ENCODE measurements around the gene SLCO4C1. TPM values are rescaled to one million over a fixed set of nuclear protein-coding genes. Genes with fewer than 3 reads are reported as not detected.

The SLCO4C1 gene
- total RNA-seq, 2 experiments from 2014 or later: 0.28 to 0.37 TPM

GRCh38 chr5:102249381-102249780, 46.7 kb downstream of the SLCO4C1 start:
- Mint-ChIP-seq H3K9me3 (ENCODE audit: low read depth) (no peaks in the 10 kb centered on the region), H3K27me3 (peaks cover 2% of the 10 kb centered on the region), H3K36me3 (ENCODE audit: low read depth) (no peaks in the 10 kb centered on the region), H3K4me3 (no peak overlapping the region), H3K27ac (no peak overlapping the region), H3K4me1 (no peaks in the 10 kb centered on the region)
- DNase-seq: no peak
- POLR2A ChIA-PET: no interaction called here
- CTCF ChIA-PET: no interaction called here
- no peak for ATAC-seq
- intact Hi-C loops (cut with DNase I, micrococcal nuclease): no loop called here

GRCh38 chr5:102243213-102243612, 52.9 kb downstream of the SLCO4C1 start:
- Mint-ChIP-seq H3K27ac (no peak overlapping the region), H3K4me1 (no peaks in the 10 kb centered on the region), H3K9me3 (ENCODE audit: low read depth) (no peaks in the 10 kb centered on the region), H3K4me3 (no peak overlapping the region), H3K27me3 (no peaks in the 10 kb centered on the region), H3K36me3 (ENCODE audit: low read depth) (no peaks in the 10 kb centered on the region)
- intact Hi-C loops (cut with DNase I, micrococcal nuclease): no loop called here
- POLR2A ChIA-PET: no interaction called here
- CTCF ChIA-PET: interaction anchor here (1.3 kb wide), 1 partner anchor 10 kb away, joined by 3 read pairs; no protein-coding TSS in a partner anchor
- no peak for ATAC-seq
- DNase-seq: no peak

DNA sequence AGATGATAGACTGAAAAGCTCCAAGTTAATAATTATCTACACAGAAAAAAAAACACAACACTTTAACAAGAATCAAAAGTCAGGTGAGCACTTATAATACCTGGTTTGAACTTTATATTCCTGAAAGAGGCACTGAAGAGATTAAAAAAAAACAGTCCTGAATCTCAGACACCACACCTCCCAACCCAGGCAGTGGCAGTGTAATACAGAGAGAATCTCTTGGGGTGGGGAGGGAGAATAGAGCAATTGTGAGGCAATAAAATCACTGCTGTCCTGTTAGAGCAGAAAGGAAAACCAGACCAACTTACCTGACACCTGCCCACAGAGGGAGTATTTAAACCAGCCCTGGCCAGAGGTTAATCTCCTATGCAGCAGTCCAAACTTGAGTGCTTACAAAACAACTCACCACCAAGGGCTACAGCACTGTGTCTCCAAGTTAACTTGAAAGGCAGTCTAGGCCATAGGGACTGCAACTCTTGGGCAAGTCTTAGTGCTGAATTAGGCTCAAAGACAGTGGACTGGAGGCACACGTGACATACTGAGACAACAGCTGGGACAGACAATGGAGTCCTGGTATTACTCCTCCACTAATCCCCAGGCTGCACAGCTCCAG, 54.2 kb downstream of the SLCO4C1 start:
- ChIA-PET CTCF (interaction anchor here (0.6 to 1.3 kb wide), 2 partner anchors 9 to 1275 kb away, joined by 3 to 5 read pairs; no protein-coding TSS in a partner anchor), POLR2A (no interaction called here)
- Mint-ChIP-seq H3K36me3 (ENCODE audit: low read depth) (no peaks in the 10 kb centered on the region), H3K4me3 (no peak overlapping the region), H3K9me3 (ENCODE audit: low read depth) (no peaks in the 10 kb centered on the region), H3K27me3 (no peaks in the 10 kb centered on the region), H3K4me1 (no peaks in the 10 kb centered on the region), H3K27ac (no peak overlapping the region)
- DNase-seq (no peak), ATAC-seq (no peak)
- intact Hi-C loops (cut with DNase I, micrococcal nuclease): no loop called here

GRCh38 chr5:102231693-102232619, 64.1 kb downstream of the SLCO4C1 start:
- H3K9me3 Mint-ChIP-seq (ENCODE audit: low read depth): no peaks in the 10 kb centered on the region
- H3K4me1 Mint-ChIP-seq: peaks cover 13% of the 10 kb centered on the region
- ChIA-PET POLR2A (no interaction called here), CTCF (interaction anchor here (1.1 to 1.3 kb wide), 2 partner anchors 11 to 64 kb away, joined by 3 to 5 read pairs; partner anchors contain the start of gene SLCO4C1)
- DNase-seq (peak; percentile 32), ATAC-seq (peak; percentile 81)
- H3K27me3 Mint-ChIP-seq: no peaks in the 10 kb centered on the region
- intact Hi-C loops (cut with DNase I, micrococcal nuclease): no loop called here
- no peak overlapping the region for H3K27ac Mint-ChIP-seq
- H3K36me3 Mint-ChIP-seq (ENCODE audit: low read depth): no peaks in the 10 kb centered on the region
- no peak overlapping the region for H3K4me3 Mint-ChIP-seq

- peaks cover 13% of the 10 kb centered on the region for H3K4me1 Mint-ChIP-seq
- H3K36me3 Mint-ChIP-seq (ENCODE audit: low read depth): no peaks in the 10 kb centered on the region
- ChIA-PET CTCF (interaction anchor here (1.1 kb wide), 1 partner anchor 9 kb away, joined by 3 read pairs; no protein-coding TSS in a partner anchor), POLR2A (no interaction called here)
- DNase-seq (no peak), ATAC-seq (peak; percentile 48)
- H3K27ac Mint-ChIP-seq: no peak overlapping the region
- no peak overlapping the region for H3K4me3 Mint-ChIP-seq
- intact Hi-C loops (cut with DNase I, micrococcal nuclease): loop anchor here in 1 of 2 experiments (10.0 kb wide), 1 partner anchor 255 kb away; no protein-coding TSS in a partner anchor
- no peaks in the 10 kb centered on the region for H3K9me3 Mint-ChIP-seq (ENCODE audit: low read depth)
- no peaks in the 10 kb centered on the region for H3K27me3 Mint-ChIP-seq
Measured at GRCh38 chr5:102229685-102230084, 66.4 kb downstream of the SLCO4C1 start.

- Mint-ChIP-seq H3K9me3 (ENCODE audit: low read depth) (no peaks in the 10 kb centered on the region), H3K4me1 (peaks cover 7% of the 10 kb centered on the region), H3K4me3 (no peak overlapping the region), H3K27ac (no peak overlapping the region), H3K27me3 (peaks cover 2% of the 10 kb centered on the region), H3K36me3 (ENCODE audit: low read depth) (no peaks in the 10 kb centered on the region)
- ATAC-seq: no peak
- no peak for DNase-seq
- ChIA-PET POLR2A (no interaction called here), CTCF (interaction anchor here (0.7 to 1.0 kb wide), 2 partner anchors 15 to 94 kb away, joined by 3 read pairs; no protein-coding TSS in a partner anchor)
- intact Hi-C loops (cut with DNase I, micrococcal nuclease): loop anchor here in 1 of 2 experiments (10.0 kb wide), 1 partner anchor 252 kb away; no protein-coding TSS in a partner anchor
Measured at GRCh38 chr5:102226321-102226720, 69.8 kb downstream of the SLCO4C1 start.

- Mint-ChIP-seq H3K27ac (no peak overlapping the region), H3K9me3 (ENCODE audit: low read depth) (no peaks in the 10 kb centered on the region), H3K4me1 (no peaks in the 10 kb centered on the region), H3K27me3 (peaks cover 4% of the 10 kb centered on the region), H3K36me3 (ENCODE audit: low read depth) (no peaks in the 10 kb centered on the region), H3K4me3 (no peak overlapping the region)
- CTCF ChIA-PET: interaction anchor here (0.9 to 1.5 kb wide), 2 partner anchors 10 to 282 kb away, joined by 3 to 7 read pairs; no protein-coding TSS in a partner anchor
- ATAC-seq (no peak), DNase-seq (no peak)
- POLR2A ChIA-PET: no interaction called here
- intact Hi-C loops (cut with DNase I, micrococcal nuclease): loop anchor here (1.0 to 10.0 kb wide), 3 partner anchors 249 to 282 kb away; no protein-coding TSS in a partner anchor
Measured at GRCh38 chr5:102223542-102224477, 72.3 kb downstream of the SLCO4C1 start.

GRCh38 chr5:102222772-102223171, 73.3 kb downstream of the SLCO4C1 start:
- ChIA-PET CTCF (interaction anchor here (1.5 kb wide), 1 partner anchor 281 kb away, joined by 7 read pairs; no protein-coding TSS in a partner anchor), POLR2A (no interaction called here)
- Mint-ChIP-seq H3K27me3 (peaks cover 4% of the 10 kb centered on the region), H3K36me3 (ENCODE audit: low read depth) (no peaks in the 10 kb centered on the region), H3K27ac (no peak overlapping the region), H3K4me1 (no peaks in the 10 kb centered on the region), H3K4me3 (no peak overlapping the region), H3K9me3 (ENCODE audit: low read depth) (no peaks in the 10 kb centered on the region)
- intact Hi-C loops (cut with DNase I, micrococcal nuclease): loop anchor here (5.0 to 10.0 kb wide), 2 partner anchors 248 to 280 kb away; no protein-coding TSS in a partner anchor
- DNase-seq (no peak), ATAC-seq (no peak)

GRCh38 chr5:102221949-102222348, 74.1 kb downstream of the SLCO4C1 start:
- DNase-seq: no peak
- Mint-ChIP-seq H3K4me1 (no peaks in the 10 kb centered on the region), H3K9me3 (ENCODE audit: low read depth) (no peaks in the 10 kb centered on the region), H3K27ac (no peak overlapping the region), H3K4me3 (no peak overlapping the region), H3K27me3 (peaks cover 4% of the 10 kb centered on the region), H3K36me3 (ENCODE audit: low read depth) (no peaks in the 10 kb centered on the region)
- ATAC-seq: no peak
- ChIA-PET CTCF (no interaction called here), POLR2A (no interaction called here)
- intact Hi-C loops (cut with DNase I, micrococcal nuclease): loop anchor here (5.0 to 10.0 kb wide), 2 partner anchors 247 to 280 kb away; no protein-coding TSS in a partner anchor

DNA sequence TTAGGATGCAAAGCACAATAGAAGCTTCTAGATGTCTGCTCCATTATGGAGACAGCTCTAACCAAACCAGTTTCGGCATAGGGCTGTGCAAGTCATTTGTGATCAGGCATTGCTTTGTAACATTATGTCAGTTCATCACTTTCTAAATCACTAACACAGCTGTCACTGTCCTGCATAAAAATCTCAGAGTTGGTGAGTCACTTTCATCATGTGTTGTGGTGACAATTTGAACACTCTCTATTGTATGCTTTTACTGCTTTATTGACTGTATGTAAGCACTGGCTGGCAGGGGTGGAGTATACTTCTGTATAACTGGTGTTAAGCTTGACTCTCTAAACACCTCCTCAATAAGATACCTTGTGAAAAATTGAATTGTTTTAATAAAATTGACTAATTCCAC, 77.9 kb downstream of the SLCO4C1 start:
- intact Hi-C loops (cut with DNase I, micrococcal nuclease): no loop called here
- no peaks in the 10 kb centered on the region for H3K36me3 Mint-ChIP-seq (ENCODE audit: low read depth)
- no peak overlapping the region for H3K27ac Mint-ChIP-seq
- DNase-seq: no peak
- no peaks in the 10 kb centered on the region for H3K4me1 Mint-ChIP-seq
- H3K9me3 Mint-ChIP-seq (ENCODE audit: low read depth): no peaks in the 10 kb centered on the region
- ChIA-PET POLR2A (no interaction called here), CTCF (interaction anchor here (0.8 kb wide), 1 partner anchor 78 kb away, joined by 3 read pairs; the partner anchor contains the start of gene SLCO4C1)
- ATAC-seq: peak; percentile 83
- H3K27me3 Mint-ChIP-seq: peaks cover 4% of the 10 kb centered on the region
- H3K4me3 Mint-ChIP-seq: no peak overlapping the region

DNA sequence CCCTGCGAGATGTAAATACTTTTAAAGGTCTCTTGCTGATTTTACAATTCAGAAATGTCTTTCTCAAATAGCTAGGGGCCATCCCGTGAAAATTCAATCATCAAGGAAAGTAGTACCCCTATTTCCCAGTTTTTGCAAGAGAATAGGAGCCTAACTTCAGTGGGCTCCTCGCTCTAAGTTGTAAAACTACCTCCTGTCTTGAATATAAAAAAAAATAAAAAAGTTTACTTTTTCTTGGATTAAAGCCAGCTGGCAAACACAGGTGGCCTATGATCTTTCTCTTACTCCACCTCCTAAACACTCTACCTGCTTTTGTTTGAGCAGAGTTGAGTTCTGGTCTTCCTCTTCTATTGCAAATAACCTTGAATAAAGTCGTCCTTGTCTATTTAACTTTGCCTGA, 79.4 kb downstream of the SLCO4C1 start:
- Mint-ChIP-seq H3K4me3 (no peak overlapping the region), H3K36me3 (ENCODE audit: low read depth) (no peaks in the 10 kb centered on the region), H3K4me1 (no peaks in the 10 kb centered on the region), H3K27ac (no peak overlapping the region), H3K27me3 (peaks cover 2% of the 10 kb centered on the region), H3K9me3 (ENCODE audit: low read depth) (no peaks in the 10 kb centered on the region)
- intact Hi-C loops (cut with DNase I, micrococcal nuclease): no loop called here
- ChIA-PET POLR2A (no interaction called here), CTCF (interaction anchor here (0.7 kb wide), 1 partner anchor 562 kb away, joined by 3 read pairs; no protein-coding TSS in a partner anchor)
- DNase-seq (no peak), ATAC-seq (no peak)

All from activated CD4-positive, alpha-beta T cell treated with anti-CD3 and anti-CD28 coated beads for 36 hours (primary cell).